Measurements from ENCODE around the gene GPC6. TPM values are rescaled to one million over a fixed set of nuclear protein-coding genes. Genes with fewer than 3 reads are reported as not detected.

GPC6 gene
- total and polyA plus RNA-seq, 5 donors from 2014 or later = not detected

DNA sequence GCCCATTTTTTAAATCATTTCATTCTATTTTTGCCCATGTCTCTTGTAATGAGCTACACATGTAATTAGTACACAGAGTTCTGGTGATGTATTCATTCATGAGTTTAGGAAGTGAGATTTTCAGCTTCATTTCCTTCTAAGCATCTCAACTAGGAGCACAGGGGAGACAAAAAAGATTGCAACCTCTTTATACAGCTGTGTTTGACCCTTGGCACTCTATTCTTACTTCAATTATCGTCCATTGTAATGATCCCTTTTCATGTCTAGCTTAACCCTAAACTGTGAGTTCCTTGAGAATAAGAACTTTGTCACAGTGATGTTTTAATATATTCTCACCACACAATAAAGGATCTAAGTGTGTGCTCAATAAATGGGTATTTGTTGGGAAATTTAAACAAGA is 67.1 kb downstream of the GPC6 start:
- Mint-ChIP-seq H3K4me1 (no peaks in the 10 kb centered on the region), H3K27ac (peak overlapping the region in 1 of 3 donors; percentile 29), H3K27me3 (no peaks in the 10 kb centered on the region), H3K4me3 (no peak overlapping the region), H3K36me3 (no peaks in the 10 kb centered on the region), H3K9me3 (peaks cover 0 to 7% (median 0%) of the 10 kb centered on the region in 7 donors)
- Histone ChIP-seq H3K36me3 (ENCODE audit: control insufficient read depth, insufficient read depth, low read length) (no peaks in the 10 kb centered on the region), H3K27me3 (ENCODE audit: control insufficient read depth, insufficient read depth, low read length) (no peaks in the 10 kb centered on the region), H3K4me1 (ENCODE audit: control insufficient read depth, insufficient read depth, low read length, poor library complexity, severe bottlenecking) (no peaks in the 10 kb centered on the region), H3K27ac (ENCODE audit: insufficient read depth, low read length, poor library complexity, severe bottlenecking) (no peak overlapping the region), H3K4me3 (ENCODE audit: low read depth, low read length) (no peak overlapping the region), H3K9me3 (ENCODE audit: control insufficient read depth in 2 of 2, low read length in 2 of 2) (no peaks in the 10 kb centered on the region)
- no peak for ATAC-seq (ENCODE audit: low read depth in 2 of 2)
- DNase-seq = no peak

GRCh38 chr13:93296584-93296983 is 70.0 kb downstream of the GPC6 start:
- Histone ChIP-seq H3K4me1 (ENCODE audit: control insufficient read depth, insufficient read depth, low read length, poor library complexity, severe bottlenecking) (no peaks in the 10 kb centered on the region), H3K36me3 (ENCODE audit: control insufficient read depth, insufficient read depth, low read length) (no peaks in the 10 kb centered on the region), H3K27me3 (ENCODE audit: control insufficient read depth, insufficient read depth, low read length) (no peaks in the 10 kb centered on the region), H3K4me3 (ENCODE audit: low read depth, low read length) (no peak overlapping the region), H3K9me3 (ENCODE audit: control insufficient read depth in 2 of 2, low read length in 2 of 2) (no peaks in the 10 kb centered on the region), H3K27ac (ENCODE audit: insufficient read depth, low read length, poor library complexity, severe bottlenecking) (no peak overlapping the region)
- DNase-seq = no peak
- Mint-ChIP-seq H3K27ac (no peak overlapping the region), H3K36me3 (no peaks in the 10 kb centered on the region), H3K4me3 (no peak overlapping the region), H3K4me1 (no peaks in the 10 kb centered on the region), H3K9me3 (peaks cover 0 to 8% (median 0%) of the 10 kb centered on the region in 7 donors), H3K27me3 (no peaks in the 10 kb centered on the region)
- ATAC-seq (ENCODE audit: low read depth in 2 of 2) = no peak

- no peak overlapping the region for H3K27ac Mint-ChIP-seq
- H3K27me3 Mint-ChIP-seq = no peaks in the 10 kb centered on the region
- no peaks in the 10 kb centered on the region for H3K4me1 Mint-ChIP-seq
- Histone ChIP-seq H3K27ac (ENCODE audit: insufficient read depth, low read length, poor library complexity, severe bottlenecking) (no peak overlapping the region), H3K27me3 (ENCODE audit: control insufficient read depth, insufficient read depth, low read length) (no peaks in the 10 kb centered on the region), H3K4me3 (ENCODE audit: low read depth, low read length) (no peak overlapping the region), H3K4me1 (ENCODE audit: control insufficient read depth, insufficient read depth, low read length, poor library complexity, severe bottlenecking) (no peaks in the 10 kb centered on the region), H3K9me3 (ENCODE audit: control insufficient read depth in 2 of 2, low read length in 2 of 2) (no peaks in the 10 kb centered on the region), H3K36me3 (ENCODE audit: control insufficient read depth, insufficient read depth, low read length) (no peaks in the 10 kb centered on the region)
- DNase-seq (no peak), ATAC-seq (ENCODE audit: low read depth in 2 of 2) (no peak)
- no peaks in the 10 kb centered on the region for H3K36me3 Mint-ChIP-seq
- no peak overlapping the region for H3K4me3 Mint-ChIP-seq
- peaks cover 0 to 8% (median 0%) of the 10 kb centered on the region in 7 donors for H3K9me3 Mint-ChIP-seq
These were observed 72.1 kb downstream of the GPC6 start for GRCh38 chr13:93298713-93299112.

- Histone ChIP-seq H3K4me1 (ENCODE audit: control insufficient read depth, insufficient read depth, low read length, poor library complexity, severe bottlenecking) (no peaks in the 10 kb centered on the region), H3K9me3 (ENCODE audit: control insufficient read depth in 2 of 2, low read length in 2 of 2) (no peaks in the 10 kb centered on the region), H3K27ac (ENCODE audit: insufficient read depth, low read length, poor library complexity, severe bottlenecking) (no peak overlapping the region), H3K36me3 (ENCODE audit: control insufficient read depth, insufficient read depth, low read length) (no peaks in the 10 kb centered on the region), H3K4me3 (ENCODE audit: low read depth, low read length) (no peak overlapping the region), H3K27me3 (ENCODE audit: control insufficient read depth, insufficient read depth, low read length) (no peaks in the 10 kb centered on the region)
- no peaks in the 10 kb centered on the region for H3K4me1 Mint-ChIP-seq
- no peaks in the 10 kb centered on the region for H3K9me3 Mint-ChIP-seq
- H3K27me3 Mint-ChIP-seq = no peaks in the 10 kb centered on the region
- no peak overlapping the region for H3K4me3 Mint-ChIP-seq
- ATAC-seq (ENCODE audit: low read depth in 2 of 2) (no peak), DNase-seq (no peak)
- no peak overlapping the region for H3K27ac Mint-ChIP-seq
- no peaks in the 10 kb centered on the region for H3K36me3 Mint-ChIP-seq
These were observed 77.5 kb downstream of the GPC6 start for GRCh38 chr13:93304134-93304533.

GRCh38 chr13:93304868-93305613 is 78.4 kb downstream of the GPC6 start:
- Mint-ChIP-seq H3K27ac (no peak overlapping the region), H3K9me3 (no peaks in the 10 kb centered on the region), H3K36me3 (no peaks in the 10 kb centered on the region), H3K4me3 (no peak overlapping the region), H3K4me1 (no peaks in the 10 kb centered on the region), H3K27me3 (no peaks in the 10 kb centered on the region)
- no peak overlapping the region for H3K4me3 ChIP-seq (ENCODE audit: low read depth, low read length)
- H3K9me3 ChIP-seq (ENCODE audit: control insufficient read depth in 2 of 2, low read length in 2 of 2) = no peaks in the 10 kb centered on the region
- no peak overlapping the region for H3K27ac ChIP-seq (ENCODE audit: insufficient read depth, low read length, poor library complexity, severe bottlenecking)
- ATAC-seq (ENCODE audit: low read depth in 2 of 2) (no peak), DNase-seq (no peak)
- no peaks in the 10 kb centered on the region for H3K27me3 ChIP-seq (ENCODE audit: control insufficient read depth, insufficient read depth, low read length)
- no peaks in the 10 kb centered on the region for H3K4me1 ChIP-seq (ENCODE audit: control insufficient read depth, insufficient read depth, low read length, poor library complexity, severe bottlenecking)
- no peaks in the 10 kb centered on the region for H3K36me3 ChIP-seq (ENCODE audit: control insufficient read depth, insufficient read depth, low read length)

DNA sequence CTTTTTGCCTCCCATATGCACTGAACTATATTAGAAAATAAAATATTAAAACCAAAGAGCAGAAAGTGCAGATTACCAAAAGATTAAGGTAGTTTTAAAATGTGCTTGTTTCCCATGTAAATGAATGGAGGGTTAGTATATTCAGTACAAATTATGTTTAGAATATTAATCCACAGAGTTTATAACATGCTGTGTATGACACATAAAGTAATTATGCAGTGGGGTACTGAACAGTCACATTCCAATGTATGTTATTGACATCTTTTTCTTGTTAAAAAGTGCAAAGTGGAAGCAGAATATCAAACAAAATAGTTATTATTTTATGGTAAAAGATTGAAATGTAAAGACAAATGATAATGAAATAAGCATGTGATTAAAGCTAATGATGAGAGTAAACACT is 79.3 kb downstream of the GPC6 start:
- Mint-ChIP-seq H3K4me1 (no peaks in the 10 kb centered on the region), H3K27me3 (no peaks in the 10 kb centered on the region), H3K9me3 (no peaks in the 10 kb centered on the region), H3K4me3 (no peak overlapping the region), H3K27ac (no peak overlapping the region), H3K36me3 (no peaks in the 10 kb centered on the region)
- no peak for DNase-seq
- Histone ChIP-seq H3K9me3 (ENCODE audit: control insufficient read depth in 2 of 2, low read length in 2 of 2) (no peaks in the 10 kb centered on the region), H3K4me3 (ENCODE audit: low read depth, low read length) (no peak overlapping the region), H3K36me3 (ENCODE audit: control insufficient read depth, insufficient read depth, low read length) (no peaks in the 10 kb centered on the region), H3K27ac (ENCODE audit: insufficient read depth, low read length, poor library complexity, severe bottlenecking) (no peak overlapping the region), H3K27me3 (ENCODE audit: control insufficient read depth, insufficient read depth, low read length) (no peaks in the 10 kb centered on the region), H3K4me1 (ENCODE audit: control insufficient read depth, insufficient read depth, low read length, poor library complexity, severe bottlenecking) (no peaks in the 10 kb centered on the region)
- ATAC-seq (ENCODE audit: low read depth in 2 of 2) = no peak

- H3K4me3 Mint-ChIP-seq = no peak overlapping the region
- no peak overlapping the region for H3K27ac Mint-ChIP-seq
- H3K27me3 ChIP-seq (ENCODE audit: control insufficient read depth, insufficient read depth, low read length) = no peaks in the 10 kb centered on the region
These were observed 80.5 kb downstream of the GPC6 start for GRCh38 chr13:93307136-93307535.

GRCh38 chr13:93307651-93308050 is 81.0 kb downstream of the GPC6 start:
- Histone ChIP-seq H3K27me3 (ENCODE audit: control insufficient read depth, insufficient read depth, low read length) (no peaks in the 10 kb centered on the region), H3K9me3 (ENCODE audit: control insufficient read depth in 2 of 2, low read length in 2 of 2) (no peaks in the 10 kb centered on the region), H3K36me3 (ENCODE audit: control insufficient read depth, insufficient read depth, low read length) (no peaks in the 10 kb centered on the region), H3K4me1 (ENCODE audit: control insufficient read depth, insufficient read depth, low read length, poor library complexity, severe bottlenecking) (no peaks in the 10 kb centered on the region), H3K27ac (ENCODE audit: insufficient read depth, low read length, poor library complexity, severe bottlenecking) (no peak overlapping the region), H3K4me3 (ENCODE audit: low read depth, low read length) (no peak overlapping the region)
- H3K27me3 Mint-ChIP-seq = no peaks in the 10 kb centered on the region
- no peaks in the 10 kb centered on the region for H3K4me1 Mint-ChIP-seq
- peaks cover 0 to 1% (median 0%) of the 10 kb centered on the region in 7 donors for H3K9me3 Mint-ChIP-seq
- no peak overlapping the region for H3K27ac Mint-ChIP-seq
- H3K36me3 Mint-ChIP-seq = no peaks in the 10 kb centered on the region
- DNase-seq = no peak
- H3K4me3 Mint-ChIP-seq = no peak overlapping the region
- no peak for ATAC-seq (ENCODE audit: low read depth in 2 of 2)

More at GRCh38 chr13:93307136-93307535, 80.5 kb downstream of the GPC6 start:
- Histone ChIP-seq H3K27ac (ENCODE audit: insufficient read depth, low read length, poor library complexity, severe bottlenecking) (no peak overlapping the region), H3K4me1 (ENCODE audit: control insufficient read depth, insufficient read depth, low read length, poor library complexity, severe bottlenecking) (no peaks in the 10 kb centered on the region), H3K36me3 (ENCODE audit: control insufficient read depth, insufficient read depth, low read length) (no peaks in the 10 kb centered on the region), H3K9me3 (ENCODE audit: control insufficient read depth in 2 of 2, low read length in 2 of 2) (no peaks in the 10 kb centered on the region), H3K4me3 (ENCODE audit: low read depth, low read length) (no peak overlapping the region)
- Mint-ChIP-seq H3K27me3 (no peaks in the 10 kb centered on the region), H3K4me1 (no peaks in the 10 kb centered on the region), H3K36me3 (no peaks in the 10 kb centered on the region), H3K9me3 (peaks cover 0 to 1% (median 0%) of the 10 kb centered on the region in 7 donors)
- DNase-seq (no peak), ATAC-seq (ENCODE audit: low read depth in 2 of 2) (no peak)

Measured in CD4-positive, CD25-positive, alpha-beta regulatory T cell (primary cell).